GM12891 (cell line): ENCODE data around the gene QARS1.

ENCODE experiments used
- DNase-seq: peaks from one replicate; pipeline ENCODE4 v3.0.0; 2011; ENCODE audit warnings: low spot score; ENCODE audit not compliant: insufficient read length
- FAIRE-seq: peaks from 2 replicates; lab custom pipeline; 2011; peaks lifted over from hg19 to GRCh38; lab: Jason Lieb, UNC
- PAX5 ChIP-seq: IDR thresholded peaks from 2 replicates; pipeline ENCODE4 v1.6.1; 2011; ENCODE audit warnings: low read length, moderate library complexity, mild to moderate bottlenecking; ENCODE audit not compliant: insufficient read depth, severe bottlenecking
- POLR2A ChIP-seq: IDR thresholded peaks from 2 replicates; pipeline ENCODE4 v1.6.1; 2011; ENCODE audit warnings: low read depth, low read length, control low read depth
- POLR2AphosphoS5 ChIP-seq: IDR thresholded peaks from 2 replicates; pipeline ENCODE4 v1.6.1; 2011; ENCODE audit warnings: low read depth, low read length, control low read depth
- POU2F2 ChIP-seq: IDR thresholded peaks from 2 replicates; pipeline ENCODE4 v1.6.1; 2011; ENCODE audit warnings: low read depth, mild to moderate bottlenecking, control low read depth, low read length, moderate library complexity
- SPI1 ChIP-seq: IDR thresholded peaks from 2 replicates; pipeline ENCODE4 v1.6.1; 2011; ENCODE audit warnings: low read depth, low read length, control low read depth
- TAF1 ChIP-seq: IDR thresholded peaks from 2 replicates; pipeline ENCODE4 v1.6.1; 2011; ENCODE audit warnings: low read depth, low read length, control low read depth

Gene QARS1

DNA sequence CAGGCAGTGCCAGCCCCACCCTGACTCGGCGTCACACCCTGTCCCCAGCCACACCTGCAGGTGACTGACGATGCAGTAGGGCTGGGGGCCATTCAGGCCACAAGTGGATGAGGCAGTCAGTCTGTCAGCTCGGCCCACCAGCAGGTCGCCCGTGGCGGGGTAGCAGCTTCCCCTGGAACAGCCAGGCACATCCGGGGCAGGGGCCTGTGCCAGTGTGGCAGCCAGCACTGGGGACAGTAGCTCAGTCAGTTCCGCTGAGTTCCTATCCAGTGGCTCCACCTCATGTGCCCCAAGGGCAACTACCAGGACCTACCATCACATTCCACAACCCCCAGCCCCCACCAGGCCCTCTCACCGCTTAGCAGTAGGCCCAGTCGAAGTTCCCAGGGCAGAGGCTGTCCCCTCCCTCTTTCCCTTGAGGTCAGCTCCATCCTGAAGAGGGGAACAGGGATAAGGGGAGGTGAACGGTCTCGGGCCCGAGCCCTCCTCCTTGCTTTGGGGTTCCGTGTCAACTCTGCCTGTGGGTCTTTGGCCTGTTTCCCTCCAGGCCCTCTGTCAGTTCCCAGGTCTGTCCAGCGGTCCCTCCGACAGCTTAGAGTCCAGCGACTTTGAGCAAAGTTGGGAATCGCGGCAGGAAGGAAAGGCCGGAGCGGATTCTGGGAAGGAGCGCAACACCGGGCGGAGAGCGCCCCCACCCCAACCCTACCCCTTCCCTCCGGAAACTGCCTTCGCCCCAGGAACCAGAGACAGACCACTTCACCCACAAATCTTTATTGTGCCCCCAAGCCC, 28.1 kb upstream of the QARS1 start, which contains the start of gene LAMB2:
Gene LAMB2, minus strand, starts transcription at position 614 of the 789 bp plus-strand sequence. Its CDS starts 183 bp downstream, at position 431.
- TF ChIP-seq POLR2A (no peak), PAX5 (no peak), POLR2AphosphoS5 (no peak), POU2F2 (no peak), SPI1 (no peak), TAF1 (no peak)
- no peak for FAIRE-seq
- no peak for DNase-seq

- FAIRE-seq = no peak
- no peak for DNase-seq
- TF ChIP-seq SPI1 (no peak), POLR2A (no peak), POLR2AphosphoS5 (no peak), POU2F2 (no peak), PAX5 (no peak), TAF1 (no peak)
Observed at GRCh38 chr3:49132073-49132436, 27.5 kb upstream of the QARS1 start.

DNA sequence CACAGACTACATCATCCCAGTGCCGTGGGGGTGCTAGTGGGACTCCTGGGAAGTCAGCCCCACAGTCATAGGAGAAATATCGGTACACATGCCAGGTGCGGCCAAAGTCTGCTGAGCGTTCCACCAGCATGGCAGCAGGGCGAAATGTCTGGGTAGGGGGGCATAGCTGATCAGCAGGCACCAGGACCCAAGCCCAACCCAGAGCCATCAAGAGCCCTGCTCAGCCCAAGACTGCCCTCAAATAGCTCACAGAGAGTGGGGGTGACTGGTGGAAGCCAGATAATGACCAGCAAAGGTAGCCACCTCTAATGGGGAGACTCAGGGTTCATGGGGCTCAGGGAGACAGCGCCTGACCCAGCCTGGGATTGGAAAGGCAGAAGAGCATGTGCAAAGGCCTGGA, 27.0 kb upstream of the QARS1 start:
- DNase-seq (no peak), FAIRE-seq (no peak)
- TF ChIP-seq TAF1 (no peak), POLR2AphosphoS5 (no peak)

GRCh38 chr3:49131040-49131439, 26.5 kb upstream of the QARS1 start:
- no peak for TF ChIP-seq TAF1
- TF ChIP-seq PAX5 = no peak
- no peak for TF ChIP-seq SPI1
- TF ChIP-seq POLR2A = no peak
- TF ChIP-seq POU2F2 = no peak
- no peak for FAIRE-seq
- DNase-seq = no peak

- FAIRE-seq = no peak
- TF ChIP-seq PAX5 = no peak
- no peak for TF ChIP-seq TAF1
- no peak for TF ChIP-seq POLR2A
- no peak for TF ChIP-seq POU2F2
- no peak for TF ChIP-seq POLR2AphosphoS5
- no peak for DNase-seq
Observed at GRCh38 chr3:49124991-49125670, 20.6 kb upstream of the QARS1 start.

GRCh38 chr3:49124203-49124602, 19.6 kb upstream of the QARS1 start:
- DNase-seq (no peak), FAIRE-seq (no peak)
- TF ChIP-seq SPI1 (no peak), POU2F2 (no peak), POLR2A (no peak), PAX5 (no peak), POLR2AphosphoS5 (no peak), TAF1 (no peak)

- TF ChIP-seq TAF1 = no peak
- no peak for TF ChIP-seq POLR2A
- TF ChIP-seq PAX5 = no peak
- no peak for TF ChIP-seq SPI1
- no peak for DNase-seq
- no peak for FAIRE-seq
Observed at GRCh38 chr3:49123687-49124086, 19.1 kb upstream of the QARS1 start.

DNA sequence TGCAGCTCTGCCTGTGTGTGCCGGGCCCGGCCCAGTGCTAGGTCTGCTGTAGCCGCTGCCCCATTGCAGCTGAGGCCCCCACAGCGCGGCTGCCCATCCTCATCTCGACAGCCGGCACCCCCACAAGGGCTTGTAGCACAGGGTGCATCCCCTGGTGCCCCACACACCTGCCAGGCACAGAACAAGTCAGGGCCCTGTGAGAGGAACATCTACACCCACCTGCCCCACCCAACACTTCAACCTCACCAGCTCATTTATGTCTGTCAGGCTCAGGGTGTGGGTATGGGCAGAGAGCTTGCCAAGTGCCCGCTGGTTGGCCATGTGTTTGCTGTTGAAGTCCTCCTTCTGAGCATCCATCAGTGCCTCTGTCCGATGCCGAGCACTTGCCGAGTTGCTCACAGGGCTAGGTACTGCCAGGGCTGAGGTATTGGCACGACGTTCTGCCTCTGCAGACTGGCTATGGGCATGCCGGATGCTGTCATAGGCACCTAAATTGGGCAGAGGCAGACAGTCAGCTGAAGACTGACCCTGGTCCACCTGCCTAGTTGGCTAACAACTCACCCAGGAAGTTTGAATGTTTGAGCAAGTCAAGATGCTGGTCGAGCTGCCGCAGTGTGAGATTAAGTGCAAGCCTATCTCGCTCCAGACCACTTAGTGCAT, 18.5 kb upstream of the QARS1 start:
- no peak for DNase-seq
- TF ChIP-seq POU2F2 (no peak), TAF1 (no peak), PAX5 (no peak), POLR2A (no peak), SPI1 (no peak), POLR2AphosphoS5 (no peak)
- FAIRE-seq = no peak

- FAIRE-seq (no peak), DNase-seq (no peak)
- TF ChIP-seq SPI1 (no peak), POLR2A (no peak), PAX5 (no peak), POU2F2 (no peak), POLR2AphosphoS5 (no peak), TAF1 (no peak)
Observed at GRCh38 chr3:49122451-49122850, 17.9 kb upstream of the QARS1 start.
